A549 treated with Hydrocortisone at 1 μM for 4 hours (cell line): ENCODE measurements around the gene GTF2I. TPM values are rescaled to one million over a fixed set of nuclear protein-coding genes. Genes with fewer than 3 reads are reported as not detected.

Experiments
- total RNA-seq: library from RNA; stranded (reverse); fragments of 200-300 nt; extraction: Qiagen RNA extraction; gene quantifications from 5 replicates; pipeline ENCODE4 v1.2.3, GENCODE V29; 2022

GTF2I gene
- total RNA-seq, result 70.8 to 101 TPM (median 98.5 TPM) in 5 replicates

GRCh38 chr7:74657692-74658177 lies at the start of gene GTF2I:
Gene GTF2I (plus strand): TSS chr7:74657718. CDS start chr7:74689129, 31,411 bp downstream.

GRCh38 chr7:74773760-74774750 lies 116.5 kb downstream of the GTF2I start, which contains the start of gene NCF1:
Gene NCF1 (plus strand): TSS chr7:74774011. CDS start chr7:74774032, 21 bp downstream.

Other genes with a start within 250 kb of the GTF2I start
- gene GTF2IRD1, start 203.8 kb upstream of the GTF2I start, total RNA-seq, result 19.3 to 26.4 TPM (median 24.1 TPM) in 5 replicates
- 0.12 to 0.22 TPM (median 0.17 TPM) in 5 replicates for gene NCF1, start 116.3 kb downstream of the GTF2I start, total RNA-seq
- 4.2 to 8.6 TPM (median 5.1 TPM) in 5 replicates for gene GTF2IRD2, start 193.9 kb downstream of the GTF2I start, total RNA-seq